GM19455 (cell line): ENCODE results near the gene ANKRD44.

ENCODE experiments used
- ATAC-seq: cut with Tn5 transposase; IDR thresholded peaks from one replicate; pipeline ENCODE4 v1.9.1; 2021; ENCODE audit not compliant: unreplicated experiment

ANKRD44 gene

DNA sequence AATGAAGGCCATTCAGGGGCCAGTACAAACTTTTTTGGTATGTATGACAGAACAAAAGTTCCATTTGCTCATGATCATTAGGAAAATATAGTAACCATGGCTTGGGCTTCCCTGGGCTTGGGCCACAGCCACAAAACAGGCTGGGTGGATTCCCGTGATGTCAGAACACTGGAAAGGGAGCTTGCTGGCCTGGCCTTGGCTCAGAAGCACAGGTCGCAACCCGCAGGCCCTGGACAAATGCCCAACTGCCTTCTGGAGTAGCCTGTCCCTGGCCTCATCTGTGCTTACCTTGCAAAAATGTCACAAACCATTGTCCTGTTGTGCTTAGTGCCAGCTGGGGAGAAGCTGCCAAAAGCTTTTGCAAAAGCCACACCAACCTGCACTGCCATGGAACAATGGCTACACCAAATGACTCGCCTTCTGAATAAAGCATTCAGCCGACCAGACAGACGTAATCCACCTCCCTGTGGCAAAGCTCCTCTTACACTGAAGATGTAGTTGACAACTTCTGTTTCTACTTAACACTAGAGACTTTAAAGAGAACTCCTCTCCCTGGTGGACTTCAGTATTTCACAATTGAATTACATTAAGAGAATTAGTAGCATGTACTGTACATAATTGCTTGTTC lies 125.5 kb downstream of the ANKRD44 start:
- no peak for ATAC-seq

DNA sequence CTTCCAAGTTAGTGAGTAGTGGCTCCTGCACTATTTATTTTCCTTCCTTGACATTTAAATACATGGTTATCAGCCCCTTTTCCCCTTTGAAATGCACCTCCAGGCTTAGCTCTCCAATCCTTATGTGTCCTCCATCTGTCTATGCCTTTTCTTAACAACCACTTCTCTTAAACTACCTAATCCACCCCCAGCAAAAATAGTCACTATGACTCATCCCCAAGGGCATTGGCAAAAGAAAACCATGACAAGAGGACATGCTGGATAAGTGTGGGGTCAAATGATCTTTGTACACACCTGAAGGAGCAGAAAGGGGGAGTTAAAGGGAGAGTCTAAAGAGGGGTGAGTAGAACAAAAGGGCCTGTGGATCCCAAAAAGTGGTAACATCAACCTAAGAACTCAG lies 127.2 kb downstream of the ANKRD44 start:
- ATAC-seq = no peak

- ATAC-seq = no peak
Observed at GRCh38 chr2:197182668-197183067, 127.9 kb downstream of the ANKRD44 start.

DNA sequence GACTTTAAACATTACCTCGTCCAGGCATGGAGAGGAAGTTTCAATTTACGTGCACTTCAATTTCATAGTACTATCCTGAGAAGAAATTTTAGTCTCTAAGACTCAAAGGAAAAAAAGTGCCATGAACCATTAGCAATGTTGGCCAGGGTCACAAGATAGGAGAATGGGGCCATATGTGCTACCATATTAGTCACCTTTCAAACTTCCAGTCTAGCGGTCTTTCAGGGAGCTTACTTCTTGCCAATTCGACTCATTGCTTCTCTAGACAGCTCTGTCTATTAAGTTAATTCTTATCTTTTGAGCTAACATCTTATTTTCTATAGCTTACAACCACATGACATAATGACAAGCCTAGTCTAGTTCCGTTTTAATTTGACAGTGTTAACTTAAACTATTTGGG lies 129.1 kb downstream of the ANKRD44 start:
- ATAC-seq = no peak

- ATAC-seq = no peak
Observed at GRCh38 chr2:197179744-197180498, 130.7 kb downstream of the ANKRD44 start.

DNA sequence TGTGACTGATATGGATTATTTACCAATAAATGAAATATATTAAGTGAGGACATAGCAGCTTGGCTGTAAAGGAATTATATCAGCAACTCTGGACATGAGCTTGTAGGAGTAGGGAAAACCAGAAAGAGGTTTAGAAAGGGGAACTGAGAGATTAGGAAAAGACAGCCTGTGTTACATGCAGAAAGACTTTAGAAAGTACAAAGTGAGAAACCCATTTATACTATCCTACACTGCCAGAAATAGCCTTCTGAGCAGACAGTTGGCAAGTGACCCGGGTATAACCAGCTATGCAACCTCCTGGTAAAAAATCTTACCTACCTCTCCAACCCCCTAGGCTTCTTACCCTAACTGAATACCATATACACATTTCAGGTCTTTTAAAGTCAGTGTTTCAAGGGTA lies 134.1 kb downstream of the ANKRD44 start:
- ATAC-seq = no peak

DNA sequence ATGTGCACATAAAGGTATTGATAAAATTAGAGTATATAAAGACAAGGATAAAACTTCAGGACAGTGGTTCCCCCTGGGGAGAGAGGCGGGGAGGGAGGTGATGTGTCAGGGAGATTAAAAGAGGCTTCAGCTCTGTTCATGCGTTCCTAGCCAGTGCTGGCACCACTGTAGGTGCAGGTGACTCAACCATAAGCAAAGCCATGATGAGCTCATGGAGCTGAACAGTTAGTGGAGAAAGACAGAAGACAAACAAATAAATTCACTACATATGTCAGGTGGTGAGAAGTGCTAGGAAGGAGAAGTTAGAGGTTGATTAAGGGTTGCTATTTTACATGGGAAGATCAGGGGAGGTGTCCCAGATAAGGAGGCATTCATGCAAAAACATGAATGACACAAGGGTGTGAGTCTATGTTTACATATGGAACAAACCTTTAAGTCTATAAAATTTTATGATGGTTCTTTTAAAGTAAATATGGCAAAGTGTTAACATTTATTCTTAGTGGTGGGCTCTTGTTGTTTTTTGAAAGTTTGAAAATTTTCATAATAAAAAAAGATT lies 136.0 kb downstream of the ANKRD44 start:
- ATAC-seq = no peak

DNA sequence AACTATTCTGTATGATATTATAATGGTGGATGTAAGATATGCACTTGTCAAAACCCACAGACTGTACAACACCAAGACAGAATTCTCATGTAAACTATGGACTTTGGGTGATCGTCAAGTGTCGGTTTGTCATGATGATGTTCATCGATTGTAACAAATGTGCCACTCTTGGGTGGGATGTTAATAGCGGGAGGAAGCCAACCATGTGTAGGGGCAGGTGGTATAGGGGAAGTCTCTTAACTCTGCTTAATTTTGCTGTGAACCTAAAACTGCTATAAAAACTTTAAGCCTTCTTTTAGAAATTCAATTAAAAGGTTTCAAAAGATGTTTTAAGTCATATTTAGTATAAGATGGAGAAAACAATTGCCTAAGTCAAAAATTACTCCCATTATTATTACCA lies 139.0 kb downstream of the ANKRD44 start:
- no peak for ATAC-seq

GRCh38 chr2:197170208-197170607 lies 140.4 kb downstream of the ANKRD44 start:
- no peak for ATAC-seq

GRCh38 chr2:197168705-197169104 lies 141.9 kb downstream of the ANKRD44 start:
- ATAC-seq = peak; percentile 92

DNA sequence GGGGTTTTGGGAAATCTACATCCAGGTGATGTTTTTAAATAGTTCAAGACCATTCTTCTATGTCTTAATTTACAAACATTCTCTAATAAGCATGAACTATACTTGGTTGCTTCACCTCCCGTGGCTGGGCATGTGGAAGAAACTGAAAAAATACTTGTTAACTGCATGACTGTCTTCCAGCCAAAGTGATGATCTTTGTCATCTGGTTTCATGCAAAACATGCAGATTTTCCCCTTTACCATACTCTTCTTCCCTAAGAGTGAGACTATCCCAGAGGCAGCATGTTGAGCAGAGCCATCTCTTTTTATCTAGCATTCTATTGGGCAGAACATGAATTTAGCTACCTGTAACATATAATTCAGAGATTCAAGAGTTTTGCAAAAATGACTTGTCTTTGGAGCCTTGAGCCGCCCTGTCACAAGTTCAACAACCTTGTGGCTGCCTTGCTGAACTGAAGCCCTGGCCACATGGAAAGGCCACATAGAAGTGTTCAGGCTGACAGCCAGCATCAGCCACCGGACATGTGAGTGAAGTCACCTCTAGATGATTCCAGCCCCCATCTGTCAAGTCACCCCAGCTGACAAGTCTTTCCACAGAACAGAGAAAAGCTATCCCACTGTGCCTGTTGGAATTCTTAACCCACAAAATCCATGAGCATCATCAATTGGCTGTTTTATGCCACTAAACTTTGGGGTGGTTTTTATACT lies 142.8 kb downstream of the ANKRD44 start:
- ATAC-seq = no peak

- no peak for ATAC-seq
Observed at GRCh38 chr2:197165020-197165419, 145.6 kb downstream of the ANKRD44 start.

- no peak for ATAC-seq
Observed at GRCh38 chr2:197164141-197164754, 146.3 kb downstream of the ANKRD44 start.

- no peak for ATAC-seq
Observed at GRCh38 chr2:197163712-197164140, 146.9 kb downstream of the ANKRD44 start.

DNA sequence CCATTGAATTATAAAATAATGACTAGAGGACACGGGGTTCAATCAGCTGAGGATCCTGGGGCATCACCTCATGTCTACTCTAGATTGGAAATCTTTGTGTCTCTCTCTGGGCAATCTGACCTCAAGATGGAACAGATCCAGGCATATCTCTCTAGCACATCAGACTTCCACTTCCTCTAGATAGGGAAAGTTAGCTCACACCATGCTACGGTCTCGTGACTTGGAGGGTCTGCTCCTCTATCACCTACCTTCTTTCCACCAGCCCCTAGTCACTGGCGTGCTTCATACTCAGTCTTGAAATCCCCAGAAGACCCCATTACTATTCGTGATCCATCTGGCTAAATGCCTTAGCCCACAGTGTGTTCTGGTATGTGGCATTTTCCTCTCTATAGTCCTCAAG lies 148.8 kb downstream of the ANKRD44 start:
- no peak for ATAC-seq

DNA sequence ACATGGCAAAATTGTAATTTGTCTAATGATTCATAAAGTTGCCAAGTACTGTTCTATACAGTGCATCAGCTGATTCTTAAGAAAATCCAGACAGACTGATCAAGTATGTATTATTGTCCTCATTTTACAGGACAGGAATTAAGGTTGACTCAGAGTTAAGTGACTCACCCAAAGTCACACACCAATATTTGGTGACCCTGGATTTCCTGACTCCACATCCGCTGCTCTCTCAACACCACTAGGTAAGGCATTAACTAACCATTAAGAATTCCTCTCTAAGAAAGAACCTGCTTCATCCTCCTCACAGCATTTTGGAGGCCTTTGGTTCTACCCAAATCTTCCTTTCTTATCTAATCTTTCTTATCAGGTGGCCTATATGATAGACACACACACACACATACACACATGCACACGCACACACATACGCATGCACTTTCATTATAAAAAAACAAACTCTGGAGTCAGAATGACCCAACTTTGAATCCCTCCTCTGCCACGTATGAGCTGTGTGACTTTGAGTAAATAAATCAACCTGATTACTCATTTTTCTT lies 150.8 kb downstream of the ANKRD44 start:
- peak; percentile 57 for ATAC-seq

- no peak for ATAC-seq
Observed at GRCh38 chr2:197158591-197159550, 151.7 kb downstream of the ANKRD44 start.

DNA sequence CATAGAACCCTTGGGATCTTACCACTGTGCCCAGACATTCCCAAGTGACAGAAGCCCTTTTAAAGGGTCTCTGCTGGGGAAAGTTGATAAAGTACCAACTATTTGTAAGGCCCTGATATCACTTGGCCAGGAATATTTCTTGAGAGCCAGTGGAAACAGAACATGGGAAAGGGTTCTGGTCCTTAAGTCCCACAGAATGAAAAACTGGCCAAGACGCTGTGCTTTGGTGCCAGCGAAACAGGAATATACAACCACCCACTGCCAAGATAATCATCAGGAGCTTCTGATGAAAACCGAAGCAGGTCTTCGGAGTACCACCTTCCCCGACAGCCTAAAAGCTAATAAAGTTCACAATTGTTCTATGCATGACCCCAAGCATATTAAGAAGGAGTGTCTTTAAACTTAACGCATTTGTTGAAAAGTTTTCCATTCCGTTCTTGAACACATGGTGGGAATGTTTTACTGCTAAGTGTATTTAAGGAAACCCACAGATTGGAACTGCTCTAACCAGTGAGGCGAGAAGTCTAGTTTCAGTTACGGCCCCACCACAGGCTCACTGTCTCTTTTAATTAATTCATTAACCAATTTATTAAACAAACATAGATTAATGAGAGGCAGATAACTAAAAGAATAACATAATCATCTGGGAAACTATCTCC lies 152.6 kb downstream of the ANKRD44 start:
- ATAC-seq = no peak

DNA sequence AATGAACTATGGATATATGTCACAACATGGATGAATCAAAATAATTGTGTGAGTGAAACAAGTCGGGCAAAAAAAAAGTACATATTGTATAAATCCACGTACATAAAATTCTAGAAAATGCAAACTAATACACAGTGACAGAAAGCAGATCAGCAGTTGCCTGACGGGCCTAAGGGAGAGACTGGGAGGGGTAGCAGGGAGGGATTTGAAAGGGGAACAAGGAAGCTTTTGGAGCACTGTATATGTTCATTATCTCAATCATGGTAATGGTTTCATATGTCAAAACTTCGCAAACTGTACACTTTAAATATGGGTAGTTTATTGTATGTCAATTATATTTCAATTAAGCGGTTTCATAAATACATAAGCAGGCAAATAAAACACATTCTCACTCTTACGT lies 153.8 kb downstream of the ANKRD44 start:
- ATAC-seq = no peak
